Measurements from ENCODE around the gene SLC35G1.

Gene SLC35G1

DNA sequence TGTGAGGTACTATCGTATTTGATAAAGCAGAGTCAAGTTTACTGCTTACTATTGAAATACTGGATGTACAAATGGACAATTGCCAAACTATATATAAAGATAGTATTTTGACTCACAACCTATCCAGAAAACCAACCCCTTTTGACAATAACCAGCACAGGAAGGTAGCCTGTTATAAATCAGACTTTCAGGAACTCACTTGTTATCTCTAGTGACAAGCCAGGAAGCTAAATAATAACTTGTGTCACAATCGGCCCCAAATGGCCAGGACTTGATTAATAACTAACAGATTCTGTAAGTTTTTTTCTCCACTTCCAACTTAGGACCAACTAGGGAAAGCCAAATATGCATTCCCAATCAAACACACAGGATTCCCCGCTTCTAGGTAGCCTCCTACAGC, 38.8 kb upstream of the SLC35G1 start:
- no peak overlapping the region for H3K4me3 ChIP-seq (ENCODE audit: low read depth, low read length)
- TF ChIP-seq CTCF (conservative IDR thresholded peaks at IDR 0.05; ENCODE audit: low read depth, low read length): no peak
- DNase-seq (ENCODE audit: low read depth): no peak

- no peak for TF ChIP-seq CTCF (conservative IDR thresholded peaks at IDR 0.05; ENCODE audit: low read depth, low read length)
- no peak for DNase-seq (ENCODE audit: low read depth)
- H3K4me3 ChIP-seq (ENCODE audit: low read depth, low read length): no peak overlapping the region
These were observed 37.2 kb upstream of the SLC35G1 start for GRCh38 chr10:93856349-93857145.

- DNase-seq (ENCODE audit: low read depth): peak; percentile 41
These were observed 34.6 kb upstream of the SLC35G1 start for GRCh38 chr10:93859049-93859655.

GRCh38 chr10:93861825-93862224, 32.0 kb upstream of the SLC35G1 start:
- no peak overlapping the region for H3K4me3 ChIP-seq (ENCODE audit: low read depth, low read length)
- no peak for DNase-seq (ENCODE audit: low read depth)
- no peak for TF ChIP-seq CTCF (conservative IDR thresholded peaks at IDR 0.05; ENCODE audit: low read depth, low read length)

More at GRCh38 chr10:93859049-93859655, 34.6 kb upstream of the SLC35G1 start:
- peak; percentile 51 for TF ChIP-seq CTCF (conservative IDR thresholded peaks at IDR 0.05; ENCODE audit: low read depth, low read length)
- no peak overlapping the region for H3K4me3 ChIP-seq (ENCODE audit: low read depth, low read length)

GRCh38 chr10:93865794-93866425, 27.9 kb upstream of the SLC35G1 start:
- no peak for DNase-seq (ENCODE audit: low read depth)
- TF ChIP-seq CTCF (conservative IDR thresholded peaks at IDR 0.05; ENCODE audit: low read depth, low read length): no peak
- H3K4me3 ChIP-seq (ENCODE audit: low read depth, low read length): no peak overlapping the region

- no peak for TF ChIP-seq CTCF (conservative IDR thresholded peaks at IDR 0.05; ENCODE audit: low read depth, low read length)
- DNase-seq (ENCODE audit: low read depth): no peak
- H3K4me3 ChIP-seq (ENCODE audit: low read depth, low read length): no peak overlapping the region
These were observed 26.3 kb upstream of the SLC35G1 start for GRCh38 chr10:93867525-93867924.

Measured in choroid plexus epithelial cell (primary cell).